Prostate gland (tissue), 2 donors: ENCODE results near the gene RHPN2. TPM values are rescaled to one million over a fixed set of nuclear protein-coding genes. Genes with fewer than 3 reads are reported as not detected.
"Not testable (repeated sequence)": the region's sequence is repeated elsewhere in the genome, so short reads cannot be mapped to it uniquely, and the experiment has no call there.

ENCODE experiments used
- DNase-seq: peaks from one replicate; pipeline ENCODE4 v3.0.0-alpha.2; 2019; ENCODE audit warnings: low spot score
- H3K27ac ChIP-seq, 2 donors: fragments of 200-600 bp; sonication (generic); 2 replicates each; pipeline ENCODE4 v1.5.1; 2017 to 2019
- H3K27me3 ChIP-seq: fragments of 200-600 bp; sonication (generic); replicated peaks from 2 replicates; pipeline ENCODE4 v1.5.1; 2019; ENCODE audit not compliant: insufficient read depth
- H3K36me3 ChIP-seq, 2 donors: fragments of 200-600 bp; sonication (generic); 1 replicate in 1 of 2; 2 replicates in 1 of 2; pipeline versions ENCODE4 v1.5.1 to v1.8.1; 2017 to 2019
- H3K4me1 ChIP-seq: fragments of 200-600 bp; sonication (generic); replicated peaks from 2 replicates; pipeline ENCODE4 v1.5.1; 2019
- H3K4me3 ChIP-seq, 2 donors: fragments of 200-600 bp; sonication (generic); 2 replicates each; pipeline ENCODE4 v1.5.1; 2017 to 2019
- H3K9me3 ChIP-seq: fragments of 200-600 bp; sonication (generic); 2 replicates; pipeline ENCODE4 v1.5.1; 2017
- CTCF ChIP-seq, 4 experiments: fragments of 200-600 bp in 2 of 4; fragments of 450-650 bp in 2 of 4; sonication (generic) in 2 of 4; IDR thresholded peaks; 1 replicate in 3 of 4; 2 replicates in 1 of 4; pipeline ENCODE4 v1.5.1; 2016 to 2019; ENCODE audit warnings: antibody characterized with exemption in 4 of 4, mild to moderate bottlenecking in 2 of 4, moderate library complexity in 2 of 4
- POLR2A ChIP-seq: fragments of 450-650 bp; IDR thresholded peaks from one replicate; pipeline ENCODE4 v1.6.1; 2016; ENCODE audit warnings: antibody characterized with exemption, mild to moderate bottlenecking
- POLR2AphosphoS5 ChIP-seq: sonication (generic); formaldehyde crosslinking; IDR thresholded peaks from one replicate; pipeline ENCODE4 v1.6.1; 2017; ENCODE audit warnings: antibody characterized with exemption
- WGBS: methylation state at CpG from one replicate; pipeline ENCODE4 v1.1.5; 2018; 5-methylcytosine and 5-hydroxymethylcytosine counted together
- intact Hi-C: fragments of 100-400 bp; cut with DNase I; formaldehyde crosslinking; loops from one replicate; pipeline ENCODE4 v1.14.2; 2022
- total RNA-seq, 2 donors: library from RNA; depleted of rRNA; stranded (reverse); fragments of >200 nt; gene quantifications; one replicate each; pipeline ENCODE4 v1.1.0, GENCODE V29; 2016

The RHPN2 gene
- total RNA-seq, 2 donors from 2014 or later, result 46.2 to 95.0 TPM

- 96% methylated on average over 4 of the region's 4 CpGs for WGBS
- intact Hi-C loops, result no loop called here
- H3K9me3 ChIP-seq, result no peaks in the 10 kb centered on the region
- H3K36me3 ChIP-seq, result no peaks in the 10 kb centered on the region
- no peak for DNase-seq
- TF ChIP-seq CTCF (IDR thresholded peaks at IDR 0.05) (no peak), POLR2A (no peak), POLR2AphosphoS5 (no peak)
- H3K4me1 ChIP-seq, result no peaks in the 10 kb centered on the region
- H3K27me3 ChIP-seq, result no peaks in the 10 kb centered on the region
- peak overlapping the region in 1 of 2 donors; percentile 33 for H3K27ac ChIP-seq
- H3K4me3 ChIP-seq, result no peak overlapping the region
These were observed 63.8 kb downstream of the RHPN2 start for GRCh38 chr19:33000910-33001309.

GRCh38 chr19:33000510-33000909 lies 64.2 kb downstream of the RHPN2 start:
- intact Hi-C loops, result no loop called here
- no peak for TF ChIP-seq CTCF (IDR thresholded peaks at IDR 0.05)
- TF ChIP-seq POLR2A, result no peak
- no peak for TF ChIP-seq POLR2AphosphoS5
- no peak overlapping the region for H3K4me3 ChIP-seq
- no peaks in the 10 kb centered on the region for H3K4me1 ChIP-seq
- 87% methylated on average over 8 of the region's 8 CpGs for WGBS
- peak overlapping the region in 1 of 2 donors; percentile 33 for H3K27ac ChIP-seq
- H3K27me3 ChIP-seq, result no peaks in the 10 kb centered on the region
- no peaks in the 10 kb centered on the region for H3K9me3 ChIP-seq
- H3K36me3 ChIP-seq, result no peaks in the 10 kb centered on the region
- DNase-seq, result no peak

- intact Hi-C loops, result no loop called here
- peak overlapping the region in 1 of 2 donors; percentile 62 for H3K27ac ChIP-seq
- no peaks in the 10 kb centered on the region for H3K9me3 ChIP-seq
- H3K4me1 ChIP-seq, result no peaks in the 10 kb centered on the region
- H3K36me3 ChIP-seq, result peaks cover 0 to 4% of the 10 kb centered on the region in 2 donors
- TF ChIP-seq POLR2AphosphoS5 (no peak), POLR2A (no peak), CTCF (IDR thresholded peaks at IDR 0.05) (no peak)
- no peaks in the 10 kb centered on the region for H3K27me3 ChIP-seq
- 70% methylated on average over 3 of the region's 3 CpGs for WGBS
- H3K4me3 ChIP-seq, result no peak overlapping the region
- DNase-seq, result no peak
These were observed 66.0 kb downstream of the RHPN2 start for GRCh38 chr19:32998722-32999121.

GRCh38 chr19:32997716-32998355 lies 66.9 kb downstream of the RHPN2 start:
- no peaks in the 10 kb centered on the region for H3K27me3 ChIP-seq
- no peaks in the 10 kb centered on the region for H3K9me3 ChIP-seq
- no peak for DNase-seq
- TF ChIP-seq POLR2AphosphoS5, result no peak
- H3K4me1 ChIP-seq, result no peaks in the 10 kb centered on the region
- WGBS, result 87% methylated on average over 14 of the region's 14 CpGs
- H3K36me3 ChIP-seq, result peaks cover 0 to 5% of the 10 kb centered on the region in 2 donors
- H3K27ac ChIP-seq, result peak overlapping the region; percentile 36 to 62
- intact Hi-C loops, result no loop called here
- H3K4me3 ChIP-seq, result no peak overlapping the region

GRCh38 chr19:32997061-32997464 lies 67.6 kb downstream of the RHPN2 start:
- H3K36me3 ChIP-seq, intact Hi-C loops, H3K9me3 ChIP-seq, H3K4me3 ChIP-seq, H3K4me1 ChIP-seq, H3K27me3 ChIP-seq: not testable (repeated sequence)
- TF ChIP-seq POLR2AphosphoS5, result peak; percentile 47
- WGBS, result 57% methylated on average over 7 of the region's 7 CpGs
- DNase-seq, result peak; percentile 56
- H3K27ac ChIP-seq, result peak overlapping the region in 1 of 2 donors; percentile 62

- not testable (repeated sequence) for DNase-seq
These were observed 68.7 kb downstream of the RHPN2 start for GRCh38 chr19:32995966-32996365.

More at GRCh38 chr19:32995966-32996365, 68.7 kb downstream of the RHPN2 start:
- H3K27ac ChIP-seq, intact Hi-C loops, H3K36me3 ChIP-seq, H3K27me3 ChIP-seq, H3K4me1 ChIP-seq, H3K9me3 ChIP-seq, H3K4me3 ChIP-seq: not testable (repeated sequence)
- WGBS, result 89% methylated on average over 16 of the region's 17 CpGs
